ENCODE results near the gene ZFP90. TPM values are rescaled to one million over a fixed set of nuclear protein-coding genes. Genes with fewer than 3 reads are reported as not detected.

ZFP90 gene
- total RNA-seq, 1 experiment from 2014 or later: 21.8 TPM

GRCh38 chr16:68574479-68574878 is 35.4 kb downstream of the ZFP90 start:
- RAD21 ChIA-PET (ENCODE audit: low non-redundant PET in 1 of 2, low total read pairs in 2 of 2, uncharacterized antibody in 2 of 2, unreplicated experiment in 2 of 2): no interaction called here

GRCh38 chr16:68575082-68575481 is 36.0 kb downstream of the ZFP90 start:
- H3K9me3 ChIP-seq (ENCODE audit: control insufficient read depth in 1 of 2, insufficient read depth in 1 of 2, low read depth in 1 of 2, low read length in 2 of 2): peaks cover 14 to 30% of the 10 kb centered on the region in 2 experiments; a peak in 2 of 4 replicates
- ChIA-PET RAD21 (ENCODE audit: low non-redundant PET in 1 of 2, low total read pairs in 2 of 2, uncharacterized antibody in 2 of 2, unreplicated experiment in 2 of 2) (no interaction called here), CTCF (no interaction called here), POLR2A (no interaction called here)
- H2AFZ ChIP-seq (ENCODE audit: low read depth, low read length, poor library complexity, severe bottlenecking): no peak overlapping the region
- no peak overlapping the region for H3K4me3 ChIP-seq (replicated peaks in 1 of 2; ENCODE audit: low read depth in 1 of 2, low read length in 2 of 2)
- H3K79me2 ChIP-seq (ENCODE audit: insufficient read depth, low read length): no peaks in the 10 kb centered on the region
- DNase-seq (ENCODE audit: low read depth, low spot score) (no peak), ATAC-seq (no peak)
- H3K36me3 ChIP-seq (ENCODE audit: control insufficient read depth in 1 of 2, insufficient read depth in 2 of 2, low read length in 2 of 2): no peaks in the 10 kb centered on the region
- no peaks in the 10 kb centered on the region for H3K4me1 ChIP-seq (ENCODE audit: control insufficient read depth in 1 of 2, insufficient read depth in 2 of 2, low read length in 2 of 2)
- H3K9ac ChIP-seq (ENCODE audit: low read length): no peak overlapping the region
- no peaks in the 10 kb centered on the region for H4K20me1 ChIP-seq (ENCODE audit: insufficient read depth)
- no peak overlapping the region for H3K27ac ChIP-seq (ENCODE audit: low read depth, low read length)
- H3K4me2 ChIP-seq (ENCODE audit: low read length): no peak overlapping the region
- intact Hi-C loops (cut with micrococcal nuclease): no loop called here
- BruUV-seq (replicated peaks): no TSS peak
- TF ChIP-seq REST (IDR thresholded peaks at IDR 0.05; ENCODE audit: low read depth): no peak
- H3K27me3 ChIP-seq (ENCODE audit: insufficient read depth, low read length): no peaks in the 10 kb centered on the region
- H3K9me2 ChIP-seq (ENCODE audit: insufficient read depth): no peaks in the 10 kb centered on the region

More at GRCh38 chr16:68574479-68574878, 35.4 kb downstream of the ZFP90 start:
- Histone ChIP-seq H3K4me2 (ENCODE audit: low read length) (no peak overlapping the region), H3K27ac (ENCODE audit: low read depth, low read length) (no peak overlapping the region), H3K9me2 (ENCODE audit: insufficient read depth) (no peaks in the 10 kb centered on the region), H3K4me1 (ENCODE audit: control insufficient read depth in 1 of 2, insufficient read depth in 2 of 2, low read length in 2 of 2) (no peaks in the 10 kb centered on the region), H3K9ac (ENCODE audit: low read length) (no peak overlapping the region), H3K27me3 (ENCODE audit: insufficient read depth, low read length) (no peaks in the 10 kb centered on the region), H3K36me3 (ENCODE audit: control insufficient read depth in 1 of 2, insufficient read depth in 2 of 2, low read length in 2 of 2) (no peaks in the 10 kb centered on the region), H2AFZ (ENCODE audit: low read depth, low read length, poor library complexity, severe bottlenecking) (no peak overlapping the region), H3K4me3 (replicated peaks in 1 of 2; ENCODE audit: low read depth in 1 of 2, low read length in 2 of 2) (no peak overlapping the region), H3K79me2 (ENCODE audit: insufficient read depth, low read length) (no peaks in the 10 kb centered on the region), H3K9me3 (ENCODE audit: control insufficient read depth in 1 of 2, insufficient read depth in 1 of 2, low read depth in 1 of 2, low read length in 2 of 2) (peaks cover 19 to 33% of the 10 kb centered on the region in 2 experiments; a peak in 2 of 4 replicates), H4K20me1 (ENCODE audit: insufficient read depth) (no peaks in the 10 kb centered on the region)
- BruUV-seq (replicated peaks): no TSS peak
- ChIA-PET POLR2A (no interaction called here), CTCF (no interaction called here)
- intact Hi-C loops (cut with micrococcal nuclease): no loop called here
- DNase-seq (ENCODE audit: low read depth, low spot score) (no peak), ATAC-seq (no peak)
- TF ChIP-seq JUND (IDR thresholded peaks at IDR 0.05) (no peak), YY1 (IDR thresholded peaks at IDR 0.05; ENCODE audit: extremely low read depth, insufficient replicate concordance, low read depth, low read length) (no peak), ELF1 (IDR thresholded peaks at IDR 0.05; ENCODE audit: borderline replicate concordance, low read depth) (no peak), FOSL1 (IDR thresholded peaks at IDR 0.05; ENCODE audit: low read depth) (no peak), RAD21 (IDR thresholded peaks at IDR 0.05; ENCODE audit: low read depth) (no peak), EZH2phosphoT487 (IDR thresholded peaks at IDR 0.05; ENCODE audit: borderline replicate concordance) (no peak), EZH2 (IDR thresholded peaks at IDR 0.05) (no peak), TCF7L2 (IDR thresholded peaks at IDR 0.05; ENCODE audit: borderline replicate concordance, extremely low read depth, insufficient read depth, insufficient read length) (no peak), SP1 (IDR thresholded peaks at IDR 0.05; ENCODE audit: low read depth) (no peak), POLR2AphosphoS5 (IDR thresholded peaks at IDR 0.05; ENCODE audit: low read depth, low read length) (no peak), CEBPB (IDR thresholded peaks at IDR 0.05; ENCODE audit: low read depth) (no peak), MAX (IDR thresholded peaks at IDR 0.05) (no peak)
